HG02642 (cell line): ENCODE measurements around the gene ARL13A.
A peak's percentile ranks its signal among the peaks of the same experiment; 100 is the strongest.

Experiments
- ATAC-seq: cut with Tn5 transposase; IDR thresholded peaks from one replicate; pipeline ENCODE4 v1.9.1; 2021; ENCODE audit warnings: mild to moderate bottlenecking; ENCODE audit not compliant: unreplicated experiment, poor library complexity

The ARL13A gene

GRCh38 chrX:100969408-100969807 is at the start of gene ARL13A:
Gene ARL13A, plus strand, starts transcription at chrX:100969708. Its CDS starts 3,982 bp downstream, at chrX:100973690.
- no peak for ATAC-seq

GRCh38 chrX:100924375-100924774 is 45.1 kb upstream of the ARL13A start:
- no peak for ATAC-seq

- ATAC-seq = no peak
These were observed 43.1 kb upstream of the ARL13A start for GRCh38 chrX:100926453-100926852.

- ATAC-seq = peak; percentile 81
These were observed 40.6 kb upstream of the ARL13A start, which contains the start of gene XKRX for GRCh38 chrX:100928660-100929613. Gene XKRX, minus strand, starts transcription at chrX:100928917. Its CDS starts 613 bp downstream, at chrX:100928304.

DNA sequence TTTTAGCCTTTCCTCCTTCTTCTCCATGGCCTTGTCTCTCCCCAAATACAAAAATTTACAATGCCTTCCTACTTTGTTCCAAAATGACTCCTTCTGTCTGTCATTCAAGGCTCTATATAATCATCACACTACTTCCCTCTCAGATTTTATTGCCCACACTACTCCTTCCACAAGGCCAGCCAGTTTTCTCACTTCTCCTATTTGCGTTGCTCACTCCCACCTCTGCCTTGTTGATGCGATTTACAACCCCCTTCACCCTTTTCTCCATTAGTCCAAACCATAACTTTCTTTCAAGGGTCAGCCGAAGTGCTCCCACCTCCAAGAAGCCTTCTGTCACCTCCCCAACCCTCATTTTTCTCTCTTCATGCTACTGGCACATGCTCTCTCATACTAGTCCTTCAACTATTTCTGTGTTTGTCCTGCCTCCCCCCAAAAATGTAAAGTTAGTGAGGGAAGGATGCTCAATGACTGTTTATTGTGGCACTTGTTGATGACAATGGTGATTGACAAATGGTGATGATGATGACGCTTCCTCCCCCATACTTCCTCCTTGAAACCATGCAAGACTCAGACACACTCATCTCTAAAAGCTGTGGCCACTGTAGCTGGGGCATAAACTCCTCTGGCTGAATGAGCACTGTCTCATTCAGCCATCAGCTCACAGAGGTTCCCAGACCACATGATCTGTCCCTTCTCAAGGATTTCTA is 38.1 kb upstream of the ARL13A start:
- peak; percentile 76 for ATAC-seq

- ATAC-seq = peak; percentile 2
These were observed 37.6 kb upstream of the ARL13A start for GRCh38 chrX:100931925-100932285.

- no peak for ATAC-seq
These were observed 33.7 kb upstream of the ARL13A start for GRCh38 chrX:100935767-100936166.

DNA sequence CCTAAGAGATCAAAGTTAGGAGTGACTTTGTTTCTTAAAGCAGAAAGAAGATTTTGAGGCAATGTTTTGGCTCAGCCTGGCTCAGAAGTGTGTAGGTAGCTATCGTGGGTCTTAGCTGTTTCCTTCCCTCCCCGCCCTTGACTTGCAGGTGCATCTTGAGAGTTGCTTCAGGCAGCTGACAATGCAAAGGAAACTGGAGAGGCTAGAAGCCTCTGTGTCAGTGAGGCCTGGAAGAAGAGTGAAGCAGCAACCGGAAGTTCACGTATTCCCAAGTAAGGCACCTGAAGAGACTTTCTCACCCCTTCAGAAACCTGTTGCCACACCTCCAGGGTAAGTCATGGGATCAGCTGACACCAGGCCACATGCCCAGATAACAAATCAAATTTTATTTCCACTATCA is 30.2 kb upstream of the ARL13A start:
- ATAC-seq = no peak

GRCh38 chrX:100944601-100945000 is 24.9 kb upstream of the ARL13A start:
- ATAC-seq = no peak

DNA sequence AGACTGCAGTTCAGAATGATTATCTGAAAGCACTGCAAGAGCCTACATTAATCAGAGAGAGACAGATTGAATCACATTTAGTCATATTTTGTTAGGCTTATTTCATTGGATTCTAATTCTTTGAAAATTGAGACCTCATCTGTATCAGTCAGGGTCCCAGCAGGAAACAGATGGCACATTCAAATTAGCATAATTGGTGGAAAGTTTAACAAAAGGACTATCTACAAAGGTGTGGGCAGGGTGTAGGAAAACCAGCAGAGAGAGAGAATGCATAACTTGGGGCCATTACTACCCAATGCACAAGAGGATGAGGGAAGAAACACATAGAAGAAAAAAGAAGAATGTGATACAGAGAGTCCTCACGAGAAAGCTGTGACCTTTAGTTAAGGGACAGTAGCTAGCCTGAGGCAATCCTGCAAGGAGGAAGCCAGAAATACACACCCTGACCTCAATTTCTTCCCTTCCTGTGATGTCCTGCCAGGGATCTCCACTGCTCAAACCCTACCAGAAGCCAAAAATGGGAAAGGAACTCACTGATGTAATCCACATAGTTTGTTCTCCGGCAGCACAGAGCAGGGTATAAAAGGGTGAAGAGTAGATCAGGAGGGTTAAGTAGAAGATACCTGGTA is 23.1 kb upstream of the ARL13A start:
- ATAC-seq = no peak

- no peak for ATAC-seq
These were observed 21.0 kb upstream of the ARL13A start for GRCh38 chrX:100948557-100948956.

- ATAC-seq = no peak
These were observed 6.7 kb upstream of the ARL13A start for GRCh38 chrX:100962811-100963210.

DNA sequence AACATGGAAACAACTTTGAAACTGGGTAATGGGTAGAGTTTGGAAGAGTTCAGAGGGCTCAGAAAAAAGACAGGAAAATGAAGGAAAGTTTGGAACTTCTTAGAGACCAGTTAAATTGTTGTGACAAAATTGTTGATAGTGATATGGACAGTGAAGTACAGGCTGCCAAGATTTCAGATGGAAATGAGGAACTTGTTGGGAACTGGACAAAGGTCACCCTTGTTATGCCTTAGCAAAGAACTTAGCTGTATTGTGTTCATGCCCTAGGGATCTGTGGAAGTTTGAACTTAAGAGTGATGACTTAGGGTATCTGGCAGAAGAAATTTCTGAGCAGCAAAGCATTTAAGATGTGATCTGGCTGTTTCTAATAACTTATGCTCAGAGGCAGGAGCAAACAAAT is 5.1 kb upstream of the ARL13A start:
- ATAC-seq = no peak

- ATAC-seq = no peak
These were observed 428 bp downstream of the ARL13A start for GRCh38 chrX:100969936-100970335.

- no peak for ATAC-seq
These were observed 3.9 kb downstream of the ARL13A start for GRCh38 chrX:100973411-100973810.

DNA sequence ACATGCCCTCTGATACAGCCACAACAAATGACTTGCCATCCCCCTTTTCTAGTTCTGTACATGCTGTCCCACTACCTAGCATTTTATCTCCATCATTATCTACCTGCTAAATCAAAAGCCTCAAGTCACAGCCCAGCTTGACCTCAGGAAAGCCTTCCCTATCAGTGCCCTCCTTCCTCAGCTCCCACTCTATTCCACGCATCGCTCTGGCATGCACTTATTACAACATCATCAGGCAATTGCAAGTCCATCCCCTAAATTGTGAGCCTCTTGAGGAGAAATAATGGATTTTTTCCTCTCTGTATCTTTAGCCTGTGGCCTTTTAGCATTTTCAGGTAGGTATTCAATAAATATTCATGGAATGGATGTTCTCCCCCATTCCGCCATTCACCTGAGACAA is 5.7 kb downstream of the ARL13A start:
- ATAC-seq = no peak

DNA sequence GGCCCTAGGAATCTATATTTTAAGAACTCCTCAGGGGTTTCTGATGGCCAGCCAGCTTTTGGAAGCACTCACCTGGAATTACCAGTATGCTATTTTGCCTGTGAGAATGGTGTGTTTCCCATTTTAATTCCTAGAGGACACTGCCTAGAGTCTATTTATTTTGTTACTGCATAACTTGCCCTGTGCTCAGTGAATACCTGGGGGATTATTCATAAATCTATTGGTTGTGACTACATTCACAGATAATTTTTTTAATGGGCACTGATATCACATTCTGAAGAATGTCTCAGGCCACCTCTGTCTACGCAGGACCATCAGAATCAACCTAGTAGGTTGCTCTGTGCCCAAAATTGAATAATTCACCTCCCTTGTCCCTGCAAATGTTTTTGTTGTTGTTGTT is 6.7 kb downstream of the ARL13A start:
- no peak for ATAC-seq

DNA sequence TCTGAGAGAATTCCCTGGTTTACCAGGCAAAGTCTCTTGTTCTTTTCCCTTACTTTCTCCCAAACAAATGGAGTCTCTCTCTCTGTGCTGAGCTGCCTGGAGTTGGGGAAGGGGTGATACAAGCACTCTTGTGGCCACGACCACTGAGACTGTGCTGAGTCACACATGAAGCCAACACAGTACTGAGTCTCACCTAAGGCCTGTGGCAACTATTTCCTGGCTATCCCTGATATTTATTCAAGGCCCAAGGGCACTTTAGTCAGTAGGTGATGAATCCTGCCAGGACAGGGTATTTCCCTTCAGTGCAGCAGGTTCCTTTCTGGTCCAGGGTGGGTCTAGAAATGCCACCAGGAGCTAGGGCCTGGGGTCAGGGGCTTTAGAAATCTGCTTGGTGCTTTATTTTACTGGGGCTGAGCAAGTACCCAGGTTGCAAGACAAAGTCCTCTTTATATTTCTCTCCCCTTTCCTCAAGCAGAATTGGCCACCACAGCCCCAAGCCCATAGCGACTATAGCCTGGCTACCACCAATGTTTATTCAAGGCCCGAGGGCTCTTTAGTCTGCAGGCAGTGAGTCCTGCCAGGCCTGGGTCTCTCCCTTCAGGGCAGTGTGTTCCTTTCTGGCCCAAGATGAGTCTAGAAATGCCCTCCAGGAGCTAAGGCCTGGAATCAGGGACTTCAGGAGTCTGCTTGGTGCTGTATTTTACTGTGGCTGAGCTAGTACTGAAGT is 10.5 kb downstream of the ARL13A start:
- ATAC-seq = no peak

DNA sequence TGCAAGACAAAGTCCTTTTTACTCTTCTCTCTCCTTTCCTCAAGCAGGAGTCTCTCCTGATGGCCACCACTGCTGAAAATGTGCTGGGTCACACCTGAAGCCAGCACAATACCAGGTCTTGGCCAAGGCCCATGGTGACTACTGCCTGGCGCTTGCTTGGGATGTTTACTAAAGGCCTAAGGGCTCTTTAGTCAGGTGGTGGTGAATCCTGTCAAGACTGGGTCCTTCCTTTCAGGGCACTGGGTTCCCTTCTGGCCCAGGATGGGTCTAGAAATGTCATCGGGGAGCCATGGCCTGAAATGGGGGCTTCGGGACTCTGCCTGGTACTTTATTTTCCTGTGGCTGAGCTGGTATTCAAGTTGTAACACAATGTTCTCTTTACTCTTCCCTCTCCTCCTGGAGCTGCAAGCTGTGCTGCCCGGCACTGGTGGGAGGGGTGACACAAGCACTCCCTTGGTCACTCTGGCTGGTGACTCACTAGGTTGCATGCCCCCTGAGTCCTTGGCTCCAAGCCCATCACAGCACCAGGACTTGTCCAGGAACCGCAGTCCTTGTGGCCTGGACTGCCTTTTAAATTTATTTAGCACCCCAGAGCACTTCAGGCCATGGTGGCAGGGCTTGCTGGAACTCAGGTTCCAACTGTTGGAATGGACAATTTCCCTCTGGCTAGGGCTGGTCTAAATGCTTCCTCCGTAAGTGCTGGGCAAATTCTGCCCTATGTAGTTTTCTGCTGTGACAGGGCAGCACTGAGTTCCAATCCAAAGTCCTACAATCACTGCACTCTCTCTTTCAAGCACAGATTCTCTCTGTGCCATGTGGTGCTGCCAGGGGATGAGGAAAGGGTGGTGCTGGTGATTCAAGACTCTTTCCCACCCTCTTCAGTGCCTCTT is 11.3 kb downstream of the ARL13A start:
- ATAC-seq = no peak
